Mesodermal cell (in vitro differentiated cells): ENCODE data around the gene RFTN2.

Source experiments
- H3K27ac ChIP-seq: 2 replicates; pipeline ENCODE4 v1.7.0; 2013; ENCODE audit warnings: mild to moderate bottlenecking, low read depth, low read length, moderate library complexity; ENCODE audit not compliant: severe bottlenecking
- H3K36me3 ChIP-seq: 2 replicates; pipeline ENCODE4 v1.7.1; 2013; ENCODE audit warnings: mild to moderate bottlenecking, low read length, moderate library complexity; ENCODE audit not compliant: control insufficient read depth, insufficient read depth
- H3K4me1 ChIP-seq: one replicate; pipeline ENCODE4 v1.7.1; 2013; ENCODE audit warnings: mild to moderate bottlenecking, low read length; ENCODE audit not compliant: insufficient read depth, control insufficient read depth, poor library complexity, severe bottlenecking
- H3K4me3 ChIP-seq: 2 replicates; pipeline ENCODE4 v1.7.0; 2013; ENCODE audit warnings: low read length, control low read depth, mild to moderate bottlenecking; ENCODE audit not compliant: insufficient read depth, poor library complexity, severe bottlenecking; ENCODE audit errors: extremely low read depth
- H3K9me3 ChIP-seq: 2 replicates; pipeline ENCODE4 v1.7.1; 2013; ENCODE audit warnings: mild to moderate bottlenecking, low read length, moderate library complexity; ENCODE audit not compliant: control insufficient read depth
- WGBS, 2 experiments: methylation state at CpG; one replicate each; pipeline ENCODE4 v1.1.5; 2013; ENCODE audit warnings: missing lambda C conversion rate in 2 of 2; ENCODE audit not compliant: insufficient coverage in 2 of 2; 5-methylcytosine and 5-hydroxymethylcytosine counted together

The RFTN2 gene

DNA sequence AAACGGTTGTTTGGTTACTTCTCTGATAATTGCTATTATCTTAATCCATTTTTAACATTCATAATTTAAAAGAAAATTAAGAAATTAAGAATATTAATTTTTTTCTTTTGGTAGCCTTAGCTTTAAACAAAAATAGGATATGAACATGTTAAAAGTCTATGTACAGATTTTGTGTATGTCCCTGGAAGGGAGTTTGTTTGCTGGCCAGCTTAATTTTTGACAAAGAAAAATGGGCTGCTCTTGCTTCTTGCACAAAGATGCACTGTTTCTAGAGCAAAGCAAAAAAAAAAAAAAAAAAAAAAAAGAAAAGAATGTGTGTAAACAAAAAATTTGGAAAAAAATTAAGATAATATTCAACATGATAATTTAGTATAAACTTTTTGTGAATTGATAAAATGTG lies 1.3 kb downstream of the RFTN2 start:
- no CpG with 5 or more reads among the region's 1 CpG for WGBS, 2 experiments
- peak overlapping the region; percentile 50 for H3K4me3 ChIP-seq
- H3K9me3 ChIP-seq = no peaks in the 10 kb centered on the region
- no peak overlapping the region for H3K27ac ChIP-seq
- peaks cover 9% of the 10 kb centered on the region for H3K36me3 ChIP-seq
- H3K4me1 ChIP-seq = peaks cover 14% of the 10 kb centered on the region

GRCh38 chr2:197673606-197674005 lies 1.8 kb downstream of the RFTN2 start:
- H3K9me3 ChIP-seq = no peaks in the 10 kb centered on the region
- H3K4me3 ChIP-seq = peak overlapping the region; percentile 50

GRCh38 chr2:197673106-197673505 lies 2.3 kb downstream of the RFTN2 start:
- Histone ChIP-seq H3K36me3 (peaks cover 17% of the 10 kb centered on the region), H3K4me1 (peaks cover 14% of the 10 kb centered on the region), H3K9me3 (peaks cover under 1% of the 10 kb centered on the region), H3K4me3 (peak overlapping the region; percentile 50), H3K27ac (no peak overlapping the region)
- WGBS, 2 experiments = 50 to 77% methylated on average over 2 to 3 of the region's 5 CpGs

More at GRCh38 chr2:197673606-197674005, 1.8 kb downstream of the RFTN2 start:
- Histone ChIP-seq H3K4me1 (peaks cover 14% of the 10 kb centered on the region), H3K36me3 (peaks cover 12% of the 10 kb centered on the region), H3K27ac (no peak overlapping the region)
- WGBS, 2 experiments = no CpG with 5 or more reads among the region's 1 CpG

DNA sequence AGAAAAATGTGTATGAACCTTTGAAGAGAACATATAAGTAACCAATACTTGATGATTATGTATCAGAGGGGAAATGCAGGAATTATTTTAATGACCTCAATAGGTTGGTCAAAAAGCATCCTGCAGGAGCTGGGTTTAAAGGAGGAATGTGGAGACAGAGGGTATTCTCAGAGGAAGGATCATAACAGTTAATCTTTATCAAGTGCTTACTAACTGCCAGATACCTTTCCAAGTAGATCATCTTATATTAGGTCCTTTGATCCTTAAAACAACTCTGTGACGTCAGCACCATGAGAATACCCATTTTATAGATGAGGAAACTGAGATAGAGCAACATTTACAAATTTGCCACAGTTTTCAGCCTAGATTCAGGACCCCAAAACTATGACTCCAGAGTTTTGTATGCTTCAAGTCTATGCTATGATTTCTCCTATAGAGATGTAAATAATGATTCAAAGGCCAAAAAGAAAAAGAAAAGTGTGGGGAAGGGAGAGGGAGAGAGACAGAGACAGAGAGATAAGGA lies 3.0 kb downstream of the RFTN2 start:
- H3K4me3 ChIP-seq = no peak overlapping the region
- peaks cover 23% of the 10 kb centered on the region for H3K36me3 ChIP-seq
- H3K9me3 ChIP-seq = peaks cover 6% of the 10 kb centered on the region
- no peak overlapping the region for H3K27ac ChIP-seq
- 80% methylated on average over 1 of the region's 1 CpG; no CpG with 5 or more reads in 1 of the 2 experiments for WGBS, 2 experiments
- peaks cover 8% of the 10 kb centered on the region for H3K4me1 ChIP-seq

DNA sequence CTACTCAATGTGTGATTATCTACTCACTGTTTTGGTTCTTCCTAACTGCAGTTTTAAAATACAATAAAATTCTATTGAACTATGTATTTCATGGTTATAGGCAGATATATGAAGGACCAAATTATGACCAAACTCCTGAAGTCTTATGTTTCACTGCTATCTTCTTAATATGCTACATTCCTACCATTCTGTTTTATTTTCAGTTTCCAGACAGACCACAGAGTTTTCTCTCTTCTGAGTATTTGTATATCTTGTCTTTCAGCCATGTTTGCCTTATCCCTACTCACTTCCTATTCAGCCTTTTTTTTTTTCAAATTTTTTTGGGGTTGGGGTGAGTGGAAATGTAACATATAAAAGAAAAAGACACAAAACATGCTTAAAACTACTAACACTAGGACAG lies 6.3 kb downstream of the RFTN2 start:
- H3K27ac ChIP-seq = no peak overlapping the region
- H3K4me1 ChIP-seq = no peaks in the 10 kb centered on the region
- H3K9me3 ChIP-seq = peaks cover 23% of the 10 kb centered on the region
- no peak overlapping the region for H3K4me3 ChIP-seq
- peaks cover 37% of the 10 kb centered on the region for H3K36me3 ChIP-seq

GRCh38 chr2:197668296-197668695 lies 7.1 kb downstream of the RFTN2 start:
- H3K36me3 ChIP-seq = peaks cover 37% of the 10 kb centered on the region
- no peaks in the 10 kb centered on the region for H3K4me1 ChIP-seq
- no peak overlapping the region for H3K4me3 ChIP-seq
- peaks cover 23% of the 10 kb centered on the region for H3K9me3 ChIP-seq
- WGBS, 2 experiments = 96 to 100% methylated on average over 3 of the region's 3 CpGs
- H3K27ac ChIP-seq = no peak overlapping the region

- no peak overlapping the region for H3K4me3 ChIP-seq
- peaks cover 33% of the 10 kb centered on the region for H3K36me3 ChIP-seq
- H3K27ac ChIP-seq = no peak overlapping the region
- no peaks in the 10 kb centered on the region for H3K4me1 ChIP-seq
- H3K9me3 ChIP-seq = peaks cover 23% of the 10 kb centered on the region
Observed at GRCh38 chr2:197666277-197666676, 9.1 kb downstream of the RFTN2 start.

DNA sequence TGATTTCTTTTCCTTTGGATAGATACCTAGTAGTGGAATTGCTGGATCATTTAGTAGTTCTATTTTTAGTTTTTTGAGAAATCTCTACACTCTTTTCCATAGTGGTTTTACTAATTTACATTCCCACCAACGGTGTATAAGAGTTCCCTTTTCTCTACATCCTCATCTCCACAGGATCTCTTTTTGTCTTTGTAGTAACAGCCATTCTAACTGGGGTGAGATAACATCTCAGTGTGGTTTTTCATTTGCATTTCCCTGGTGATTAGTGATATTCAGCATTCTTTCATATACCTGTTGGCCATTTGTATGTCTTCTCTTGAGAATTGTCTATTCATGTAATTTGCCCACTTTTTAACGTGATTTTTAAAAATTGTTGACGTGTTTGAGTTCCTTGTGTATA lies 13.8 kb downstream of the RFTN2 start:
- WGBS, 2 experiments = 83% methylated on average over 2 of the region's 3 CpGs; no CpG with 5 or more reads in 1 of the 2 experiments
- Histone ChIP-seq H3K9me3 (peaks cover 12% of the 10 kb centered on the region), H3K4me3 (no peak overlapping the region)

GRCh38 chr2:197657562-197657961 lies 17.8 kb downstream of the RFTN2 start:
- H3K9me3 ChIP-seq = no peaks in the 10 kb centered on the region
- H3K4me3 ChIP-seq = no peak overlapping the region
- no peaks in the 10 kb centered on the region for H3K4me1 ChIP-seq
- H3K27ac ChIP-seq = no peak overlapping the region
- H3K36me3 ChIP-seq = peaks cover 3% of the 10 kb centered on the region

More for the DNA sequence above, 13.8 kb downstream of the RFTN2 start:
- peaks cover 13% of the 10 kb centered on the region for H3K36me3 ChIP-seq
- H3K4me1 ChIP-seq = no peaks in the 10 kb centered on the region
- no peak overlapping the region for H3K27ac ChIP-seq

DNA sequence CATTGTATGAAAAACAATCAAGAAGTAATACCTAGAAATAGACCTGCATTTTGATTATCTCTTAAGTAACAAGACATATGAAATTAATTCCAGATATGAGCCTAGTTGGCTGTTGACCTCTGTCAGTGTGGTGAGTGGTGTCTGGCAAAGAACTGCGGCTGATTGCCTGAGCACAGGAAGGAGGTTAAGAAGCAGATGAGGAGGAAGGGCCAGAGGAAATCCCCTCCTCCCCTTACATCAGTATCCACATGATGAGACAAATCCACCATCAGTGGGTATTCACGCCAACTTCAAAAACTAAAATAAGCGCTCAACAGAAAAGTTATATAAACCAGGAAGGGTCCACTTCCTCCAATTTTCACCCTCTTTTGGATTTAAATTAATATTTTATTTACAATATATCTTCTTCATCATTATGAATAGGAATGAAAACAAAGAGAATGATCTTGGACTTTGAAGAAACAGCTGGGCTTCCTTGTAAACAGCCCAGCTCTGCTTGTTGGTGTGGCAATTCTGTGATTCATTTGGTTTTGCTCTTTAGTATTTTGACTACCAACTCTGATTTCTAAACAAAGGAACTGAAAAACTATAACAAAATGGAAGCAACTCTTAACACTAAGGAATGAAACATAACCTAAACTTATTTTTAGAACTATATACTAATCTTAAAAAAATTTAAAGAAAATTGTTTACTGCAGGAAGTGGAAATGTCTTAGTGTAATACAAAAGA lies 27.3 kb downstream of the RFTN2 start:
- no peak overlapping the region for H3K27ac ChIP-seq
- H3K9me3 ChIP-seq = no peaks in the 10 kb centered on the region
- H3K4me3 ChIP-seq = no peak overlapping the region
- H3K36me3 ChIP-seq = peaks cover 24% of the 10 kb centered on the region
- WGBS, 2 experiments = 100% methylated on average over 1 of the region's 3 CpGs; no CpG with 5 or more reads in 1 of the 2 experiments
- H3K4me1 ChIP-seq = no peaks in the 10 kb centered on the region

- H3K9me3 ChIP-seq = no peaks in the 10 kb centered on the region
- no peaks in the 10 kb centered on the region for H3K4me1 ChIP-seq
- 100% methylated on average over 2 of the region's 3 CpGs; no CpG with 5 or more reads in 1 of the 2 experiments for WGBS, 2 experiments
- no peak overlapping the region for H3K27ac ChIP-seq
- H3K36me3 ChIP-seq = peaks cover 38% of the 10 kb centered on the region
- H3K4me3 ChIP-seq = no peak overlapping the region
Observed at GRCh38 chr2:197641666-197642065, 33.7 kb downstream of the RFTN2 start.
